Aortic smooth muscle cell (primary cell): ENCODE results near the gene MATN3. TPM values are rescaled to one million over a fixed set of nuclear protein-coding genes. Genes with fewer than 3 reads are reported as not detected.

Experiments
- total RNA-seq: library from RNA; depleted of rRNA; stranded (reverse); fragments of >200 nt; gene quantifications from 2 replicates; pipeline ENCODE4 v1.2.3, GENCODE V29; 2014

The MATN3 gene, protein sequence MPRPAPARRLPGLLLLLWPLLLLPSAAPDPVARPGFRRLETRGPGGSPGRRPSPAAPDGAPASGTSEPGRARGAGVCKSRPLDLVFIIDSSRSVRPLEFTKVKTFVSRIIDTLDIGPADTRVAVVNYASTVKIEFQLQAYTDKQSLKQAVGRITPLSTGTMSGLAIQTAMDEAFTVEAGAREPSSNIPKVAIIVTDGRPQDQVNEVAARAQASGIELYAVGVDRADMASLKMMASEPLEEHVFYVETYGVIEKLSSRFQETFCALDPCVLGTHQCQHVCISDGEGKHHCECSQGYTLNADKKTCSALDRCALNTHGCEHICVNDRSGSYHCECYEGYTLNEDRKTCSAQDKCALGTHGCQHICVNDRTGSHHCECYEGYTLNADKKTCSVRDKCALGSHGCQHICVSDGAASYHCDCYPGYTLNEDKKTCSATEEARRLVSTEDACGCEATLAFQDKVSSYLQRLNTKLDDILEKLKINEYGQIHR
- total RNA-seq = 0.26 and 0.44 TPM in 2 replicates

DNA sequence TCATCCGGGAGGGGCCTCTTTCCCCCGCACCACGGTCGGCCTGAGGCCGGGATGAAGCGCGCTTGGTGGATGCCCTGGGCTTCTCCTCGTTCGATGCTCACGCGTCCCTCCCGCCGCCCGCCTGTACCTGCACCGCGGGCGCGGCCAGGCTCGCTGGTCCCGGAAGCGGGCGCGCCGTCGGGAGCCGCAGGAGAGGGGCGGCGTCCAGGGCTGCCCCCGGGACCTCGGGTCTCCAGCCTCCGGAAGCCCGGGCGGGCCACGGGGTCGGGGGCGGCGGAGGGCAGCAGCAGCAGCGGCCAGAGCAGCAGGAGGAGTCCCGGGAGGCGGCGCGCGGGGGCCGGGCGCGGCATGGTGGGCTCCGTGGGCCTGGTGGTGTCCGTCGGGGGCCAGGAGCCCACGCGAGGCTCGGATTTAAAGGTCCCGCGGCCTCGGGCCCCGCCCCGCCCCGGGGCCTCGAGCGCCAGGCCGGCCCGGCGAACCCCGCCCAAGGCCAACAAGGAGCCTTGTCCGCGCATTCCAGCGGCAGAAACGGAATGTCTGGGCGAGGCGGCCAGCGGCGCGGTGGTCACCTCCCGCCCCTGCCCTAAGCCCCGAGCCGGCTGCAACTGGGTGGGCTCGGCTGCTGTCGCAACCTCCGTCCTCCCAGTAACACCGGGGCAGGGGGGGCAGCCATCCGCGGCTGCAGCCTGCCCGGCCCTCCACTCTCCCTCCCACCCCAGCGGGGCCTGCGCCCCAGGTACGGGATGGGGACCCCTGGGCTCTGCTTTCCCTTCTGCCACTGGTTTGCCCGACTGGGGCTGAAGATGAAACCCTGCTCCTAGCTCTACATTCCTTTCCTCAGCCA, at the start of gene MATN3:
TSS of gene MATN3 (minus strand) at position 387 of the 844 bp plus-strand sequence. CDS start at position 350, 37 bp downstream.

DNA sequence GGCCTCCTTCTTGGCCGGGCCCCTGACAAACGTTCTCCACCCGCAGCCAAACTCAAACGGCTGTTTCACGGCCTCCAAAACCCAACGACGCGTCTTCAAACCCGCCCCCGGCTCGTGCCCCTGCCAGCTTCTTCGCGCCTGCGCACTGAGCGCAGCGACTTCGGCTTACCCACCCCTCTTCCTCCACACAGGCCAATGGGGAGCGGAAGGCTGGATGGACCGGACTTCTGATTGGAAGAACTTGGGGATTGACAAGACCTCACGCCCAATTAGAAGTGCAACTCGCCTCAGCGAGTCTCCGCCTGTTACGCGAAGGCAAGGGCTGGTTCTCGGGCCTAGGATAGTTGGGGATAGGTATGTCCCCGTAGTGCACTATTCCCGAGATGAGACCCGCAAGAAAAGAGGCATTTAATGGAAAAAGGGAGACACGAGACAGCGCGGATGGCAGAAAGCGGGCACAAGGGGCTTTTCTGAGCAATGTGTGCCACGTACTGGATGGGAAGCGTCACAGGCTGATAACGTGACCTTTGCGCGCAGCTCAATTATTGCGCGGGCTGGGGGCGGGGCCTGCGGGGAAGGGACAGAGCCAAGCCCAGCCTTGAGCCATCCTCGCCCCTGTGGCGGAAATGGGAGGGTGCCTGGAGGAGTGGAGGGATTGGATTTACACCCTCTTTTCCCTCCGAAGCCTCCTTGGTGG, 39.2 kb upstream of the MATN3 start, which contains the start of gene LAPTM4A:
TSS of gene LAPTM4A (minus strand) at position 97 of the 697 bp plus-strand sequence. CDS start 108 bp downstream, outside the sequence.

DNA sequence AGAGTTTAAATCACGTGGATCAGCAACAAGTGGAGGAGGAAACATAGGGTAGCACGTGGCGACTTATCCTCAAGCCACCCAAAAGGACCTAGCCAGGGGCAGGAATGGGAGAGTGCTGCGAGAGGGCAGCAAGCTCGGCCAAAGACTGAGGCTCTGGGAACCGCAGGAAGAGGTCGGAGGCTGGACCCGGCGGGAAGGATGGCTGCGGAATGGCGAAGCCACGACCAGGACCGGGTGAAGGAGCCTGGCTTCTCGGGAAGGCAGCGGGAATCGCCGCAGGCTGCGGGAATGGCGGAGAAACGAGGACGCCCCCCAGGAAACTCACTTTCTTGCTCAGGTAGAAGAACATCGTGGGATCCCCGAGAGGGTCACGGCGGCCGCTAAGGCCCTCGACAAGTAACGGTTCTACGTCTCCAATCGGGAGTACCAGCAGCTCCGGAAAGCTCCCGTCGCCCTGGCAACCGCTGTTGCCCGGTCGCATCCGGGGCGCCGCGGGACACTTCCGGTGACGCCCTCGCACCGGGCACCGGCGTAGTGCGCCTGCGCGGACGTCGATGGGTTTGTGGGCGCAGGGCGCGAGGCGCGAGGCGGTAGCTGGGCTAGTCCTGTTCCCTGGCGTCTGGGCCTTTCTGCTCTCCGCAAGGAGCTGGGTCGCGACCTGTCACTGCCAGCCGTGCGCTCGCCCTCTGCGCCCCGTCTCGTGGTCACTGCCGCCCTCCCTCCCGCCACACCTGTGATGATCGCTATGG, 22.6 kb downstream of the MATN3 start, which contains the start of gene WDR35:
TSS of gene WDR35 (minus strand) at position 439 of the 749 bp plus-strand sequence. CDS start at position 349, 90 bp downstream.

Other genes starting within 250 kb of the MATN3 start
- 4.8 and 5.8 TPM in 2 replicates for gene TTC32, start 110.7 kb downstream of the MATN3 start, total RNA-seq
- 14.4 and 15.6 TPM in 2 replicates for gene WDR35, start 22.6 kb downstream of the MATN3 start, total RNA-seq
- 148 and 154 TPM in 2 replicates for gene LAPTM4A, start 39.0 kb upstream of the MATN3 start, total RNA-seq
- gene SDC1, start 212.5 kb upstream of the MATN3 start, total RNA-seq = 4.6 and 5.3 TPM in 2 replicates